T-cell (primary cell): ENCODE measurements around the gene ZNF786. TPM values are rescaled to one million over a fixed set of nuclear protein-coding genes. Genes with fewer than 3 reads are reported as not detected.

Source experiments
- ATAC-seq, 4 experiments: fragments of 200-7000 bp in 3 of 4; fragments of 150-1000 bp in 1 of 4; cut with Tn5 transposase; replicated peaks in 1 of 4; 1 replicate in 3 of 4; 2 replicates in 1 of 4; pipeline ENCODE4 v1.10.0; 2021; ENCODE audit warnings: moderate library complexity in 3 of 4, mild to moderate bottlenecking in 2 of 4, moderate number of reproducible peaks in 1 of 4
- CTCF ChIA-PET, 2 donors: fragments of 300-600 bp; sonication (Branson Sonifier 250); formaldehyde crosslinking; loops; one replicate each; lab custom pipeline; 2022; ENCODE audit warnings: antibody characterized with exemption in 2 of 2; lab: Charles Lee
- POLR2A ChIA-PET, 2 donors: fragments of 300-600 bp; sonication (Branson Sonifier 250); formaldehyde crosslinking; loops; one replicate each; lab custom pipeline; 2022; ENCODE audit warnings: antibody characterized with exemption in 2 of 2; lab: Charles Lee
- DNase-seq, 35 experiments: peaks; one replicate each; pipeline versions ENCODE4 v3.0.0 to v3.0.0-alpha.2; 2013 to 2023
- H3K27ac ChIP-seq: one replicate; pipeline ENCODE4 v1.5.1; 2013; ENCODE audit warnings: low read length
- H3K27me3 ChIP-seq, 2 experiments: replicated peaks in 1 of 2; 1 replicate in 1 of 2; 2 replicates in 1 of 2; pipeline versions ENCODE4 v1.6.1 to v1.7.0; 2013; ENCODE audit warnings: low read length in 1 of 2, mixed read lengths in 1 of 2; ENCODE audit not compliant: control insufficient read depth in 2 of 2, insufficient read depth in 2 of 2; ENCODE audit errors: extremely low read depth in 1 of 2
- H3K36me3 ChIP-seq, 2 donors: 1 replicate in 1 of 2; 2 replicates in 1 of 2; pipeline versions ENCODE4 v1.6.1 to v1.7.0; 2013; ENCODE audit warnings: low read length in 1 of 2; ENCODE audit not compliant: control insufficient read depth in 2 of 2, insufficient read depth in 1 of 2; ENCODE audit errors: extremely low read depth in 1 of 2
- H3K4me1 ChIP-seq, 2 experiments: 1 replicate in 1 of 2; 2 replicates in 1 of 2; pipeline versions ENCODE4 v1.6.1 to v1.7.0; 2013; ENCODE audit warnings: low read length in 2 of 2, mixed read lengths in 1 of 2; ENCODE audit not compliant: insufficient read depth in 2 of 2, control insufficient read depth in 1 of 2; ENCODE audit errors: extremely low read depth in 1 of 2
- H3K4me3 ChIP-seq, 2 donors: 1 replicate in 1 of 2; 2 replicates in 1 of 2; pipeline versions ENCODE4 v1.5.1 to v1.7.0; 2013; ENCODE audit warnings: mild to moderate bottlenecking in 2 of 2, low read length in 1 of 2, moderate library complexity in 1 of 2; ENCODE audit not compliant: control insufficient read depth in 1 of 2; ENCODE audit errors: extremely low read depth in 1 of 2
- H3K9me3 ChIP-seq: 2 replicates; pipeline ENCODE4 v1.7.0; 2013
- H3K27ac Mint-ChIP-seq, 2 donors: one replicate each; pipeline ENCODE4 v1.8.0; 2020 to 2021; ENCODE audit warnings: mild to moderate bottlenecking in 2 of 2, mixed read lengths in 2 of 2
- H3K27me3 Mint-ChIP-seq, 2 donors: one replicate each; pipeline ENCODE4 v1.8.0; 2021 to 2022; ENCODE audit warnings: mixed read lengths in 2 of 2
- H3K36me3 Mint-ChIP-seq: one replicate; pipeline ENCODE4 v1.8.0; 2021; ENCODE audit warnings: mixed read lengths
- H3K4me1 Mint-ChIP-seq, 3 donors: one replicate each; pipeline ENCODE4 v1.8.0; 2020 to 2022; ENCODE audit warnings: mixed read lengths in 3 of 3, mild to moderate bottlenecking in 1 of 3
- H3K4me3 Mint-ChIP-seq, 3 donors: one replicate each; pipeline ENCODE4 v1.8.0; 2020 to 2022; ENCODE audit warnings: mild to moderate bottlenecking in 3 of 3, mixed read lengths in 3 of 3, moderate library complexity in 3 of 3
- H3K9me3 Mint-ChIP-seq, 3 donors: one replicate each; pipeline ENCODE4 v1.8.0; 2020 to 2022; ENCODE audit warnings: mixed read lengths in 3 of 3
- WGBS: methylation state at CpG from one replicate; pipeline ENCODE4 v1.1.5; 2013; ENCODE audit warnings: missing lambda C conversion rate; ENCODE audit not compliant: insufficient coverage; 5-methylcytosine and 5-hydroxymethylcytosine counted together
- total RNA-seq, 35 experiments: library from RNA in 6 of 35; stranded (reverse) in 6 of 35; fragments of 120-200 nt in 1 of 35; gene quantifications; one replicate each; pipeline versions ENCODE4 v1.2.1 to v1.2.4 and lab custom pipeline; 2013 to 2026

ZNF786 gene
- total RNA-seq, 5 donors from 2014 or later (not counting 1 experiment from before 2014, with no cell fraction given), result 6.2 to 21.1 (median 18.8) TPM

DNA sequence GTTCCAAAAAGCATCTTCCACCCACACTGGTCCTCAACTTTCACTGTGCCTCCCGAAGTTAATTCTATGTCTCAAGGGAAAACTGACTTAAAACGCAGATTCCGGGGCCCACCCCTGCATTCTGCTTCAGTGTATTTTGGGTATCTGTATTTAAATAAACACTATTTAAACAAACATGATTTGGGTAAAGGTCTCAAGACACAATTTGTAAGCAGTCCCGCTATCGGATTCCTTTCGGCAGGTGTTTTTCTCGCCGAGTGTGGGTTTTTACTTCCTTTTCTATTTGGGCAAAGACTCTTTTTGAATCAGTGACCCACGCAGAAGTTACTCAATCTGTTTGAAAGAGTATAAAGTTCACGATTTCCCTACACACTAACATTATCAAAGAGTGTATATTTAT, 63.5 kb downstream of the ZNF786 start:
- CTCF ChIA-PET, result interaction anchor here (0.5 to 3.0 kb wide), 9 partner anchors 9 to 235 kb away, joined by 3 to 14 read pairs (median 4); partner anchors contain the start of gene ZNF783 (in 1 of the 2)
- no CpG with 5 or more reads among the region's 10 CpGs for WGBS
- DNase-seq (peak in 1 of 35 experiments; percentile 18), ATAC-seq (no peak)
- Histone ChIP-seq H3K4me1 (peaks cover 28 to 39% of the 10 kb centered on the region in 2 experiments), H3K27me3 (no peaks in the 10 kb centered on the region), H3K9me3 (no peaks in the 10 kb centered on the region), H3K27ac (peak overlapping the region; percentile 64), H3K4me3 (peak overlapping the region; percentile 83 to 85), H3K36me3 (peaks cover 0 to 3% of the 10 kb centered on the region in 2 donors)
- H3K27me3 Mint-ChIP-seq, result no peaks in the 10 kb centered on the region
- H3K4me1 Mint-ChIP-seq, result peaks cover 37 to 58% (median 52%) of the 10 kb centered on the region in 3 donors
- no peaks in the 10 kb centered on the region for H3K9me3 Mint-ChIP-seq
- H3K4me3 Mint-ChIP-seq, result peak overlapping the region; percentile 88 to 96 (median 91)
- POLR2A ChIA-PET, result interaction anchor here (0.5 to 1.1 kb wide), 5 partner anchors 20 to 518 kb away, joined by 3 to 6 read pairs (median 4); no protein-coding TSS in a partner anchor
- H3K27ac Mint-ChIP-seq, result peak overlapping the region; percentile 83 to 94
- H3K36me3 Mint-ChIP-seq, result peaks cover 15% of the 10 kb centered on the region

DNA sequence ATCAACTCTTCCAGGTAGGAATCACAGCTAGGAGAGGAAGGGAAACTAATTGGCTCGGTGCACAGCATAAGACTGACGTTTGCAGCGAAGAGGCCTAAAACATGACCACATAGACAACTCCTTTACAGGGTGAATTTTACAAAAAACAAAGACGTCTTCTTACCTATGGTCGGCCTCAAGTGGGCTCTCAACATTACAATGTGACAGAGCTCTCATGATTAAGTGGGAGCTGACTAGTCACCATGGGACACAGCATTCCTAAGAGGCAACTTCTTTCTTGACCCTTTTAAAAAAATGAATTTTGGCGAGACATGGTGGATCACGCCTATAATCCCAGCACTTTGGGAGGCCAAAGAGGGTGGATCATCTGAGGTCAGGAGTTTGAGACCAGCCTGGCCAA, 66.9 kb downstream of the ZNF786 start:
- 95% methylated on average over 3 of the region's 7 CpGs for WGBS

DNA sequence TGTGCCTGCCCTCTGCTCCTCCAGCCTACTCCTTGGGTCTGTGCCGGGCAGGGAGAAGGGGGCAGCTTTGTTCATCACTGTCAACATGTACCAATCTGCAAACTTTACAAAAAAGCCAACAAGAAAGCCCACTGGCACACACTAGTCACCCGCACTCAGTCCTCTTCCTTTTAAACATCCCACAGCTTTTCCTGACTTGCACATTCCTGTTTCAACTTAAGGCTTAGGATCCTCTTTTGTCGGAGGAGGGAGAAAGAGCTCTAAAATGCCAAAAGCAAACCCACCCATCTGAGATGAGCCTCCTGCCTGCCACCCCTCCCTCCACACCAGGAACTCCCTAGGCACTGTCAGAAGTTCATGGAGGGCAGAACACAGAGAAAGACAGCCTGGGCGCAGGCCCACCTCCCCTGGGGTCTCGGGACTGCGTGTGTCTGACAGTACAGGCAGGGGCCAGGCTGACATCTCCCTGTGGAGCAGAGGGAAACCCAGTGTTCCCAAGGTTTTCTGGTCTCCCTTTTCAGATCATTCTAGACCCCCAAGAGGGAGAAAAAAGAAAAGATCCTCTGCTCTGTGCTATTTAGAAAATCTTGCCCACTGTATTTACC, 67.7 kb downstream of the ZNF786 start:
- Mint-ChIP-seq H3K4me3 (no peak overlapping the region), H3K36me3 (peaks cover 32% of the 10 kb centered on the region)

More for the DNA sequence above, 66.9 kb downstream of the ZNF786 start:
- H3K4me3 Mint-ChIP-seq, result no peak overlapping the region
- H3K4me1 ChIP-seq, result peaks cover 31 to 32% of the 10 kb centered on the region in 2 experiments
- no peak for DNase-seq
- H3K27ac Mint-ChIP-seq, result peak overlapping the region in 1 of 2 donors; percentile 44
- H3K9me3 Mint-ChIP-seq, result no peaks in the 10 kb centered on the region
- ChIA-PET CTCF (interaction anchor here (0.7 to 1.9 kb wide), 3 partner anchors 42 to 47 kb away, joined by 3 to 4 read pairs (median 4); no protein-coding TSS in a partner anchor), POLR2A (no interaction called here)
- H3K36me3 ChIP-seq, result peaks cover 5 to 19% of the 10 kb centered on the region in 2 donors
- no peak for ATAC-seq
- no peak overlapping the region for H3K27ac ChIP-seq
- no peaks in the 10 kb centered on the region for H3K27me3 ChIP-seq
- H3K36me3 Mint-ChIP-seq, result peaks cover 32% of the 10 kb centered on the region
- H3K4me3 ChIP-seq, result no peak overlapping the region
- peaks cover 50 to 56% (median 56%) of the 10 kb centered on the region in 3 donors for H3K4me1 Mint-ChIP-seq
- no peaks in the 10 kb centered on the region for H3K27me3 Mint-ChIP-seq
- no peaks in the 10 kb centered on the region for H3K9me3 ChIP-seq

DNA sequence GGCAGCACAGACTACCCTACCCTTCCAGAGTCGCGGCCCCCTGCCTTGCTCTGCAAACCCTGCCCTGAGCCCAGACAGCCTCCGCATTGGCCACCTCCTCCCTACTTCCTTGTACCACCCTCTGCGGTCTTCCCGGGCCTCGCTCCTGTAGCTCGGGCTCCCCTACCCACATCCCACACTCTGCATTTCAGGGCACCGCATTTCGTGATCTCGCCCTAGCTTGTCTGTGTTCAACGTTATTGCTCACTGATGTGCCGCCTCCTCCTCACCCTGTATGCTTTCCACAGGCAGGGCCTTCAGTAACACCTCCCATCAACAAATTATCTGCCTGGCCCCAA, 68.8 kb downstream of the ZNF786 start:
- Histone ChIP-seq H3K36me3 (peaks cover 8 to 26% of the 10 kb centered on the region in 2 donors), H3K9me3 (no peaks in the 10 kb centered on the region), H3K4me3 (no peak overlapping the region), H3K27me3 (no peaks in the 10 kb centered on the region), H3K27ac (no peak overlapping the region), H3K4me1 (peaks cover 19 to 20% of the 10 kb centered on the region in 2 experiments)
- peaks cover 35% of the 10 kb centered on the region for H3K36me3 Mint-ChIP-seq
- CTCF ChIA-PET, result interaction anchor here (0.8 to 1.2 kb wide), 2 partner anchors 16 to 44 kb away, joined by 3 read pairs; no protein-coding TSS in a partner anchor
- peak overlapping the region in 1 of 2 donors; percentile 22 for H3K27ac Mint-ChIP-seq
- POLR2A ChIA-PET, result interaction anchor here in 1 of 2 donors (0.5 kb wide), 1 partner anchor 125 kb away, joined by 3 read pairs; no protein-coding TSS in a partner anchor
- no peaks in the 10 kb centered on the region for H3K9me3 Mint-ChIP-seq
- WGBS, result 78% methylated on average over 12 of the region's 12 CpGs
- DNase-seq (no peak), ATAC-seq (no peak)
- H3K27me3 Mint-ChIP-seq, result no peaks in the 10 kb centered on the region
- peaks cover 44 to 45% (median 44%) of the 10 kb centered on the region in 3 donors for H3K4me1 Mint-ChIP-seq
- H3K4me3 Mint-ChIP-seq, result no peak overlapping the region

More for the DNA sequence above, 67.7 kb downstream of the ZNF786 start:
- ATAC-seq (no peak), DNase-seq (no peak)
- Histone ChIP-seq H3K4me3 (no peak overlapping the region), H3K36me3 (peaks cover 8 to 19% of the 10 kb centered on the region in 2 donors), H3K9me3 (no peaks in the 10 kb centered on the region), H3K4me1 (peaks cover 31% of the 10 kb centered on the region in 2 experiments), H3K27me3 (no peaks in the 10 kb centered on the region), H3K27ac (no peak overlapping the region)
- ChIA-PET POLR2A (no interaction called here), CTCF (interaction anchor here (0.5 to 1.1 kb wide), 2 partner anchors 15 to 43 kb away, joined by 3 read pairs; no protein-coding TSS in a partner anchor)
- peaks cover 50 to 56% (median 55%) of the 10 kb centered on the region in 3 donors for H3K4me1 Mint-ChIP-seq
- WGBS, result 100% methylated on average over 3 of the region's 6 CpGs
- H3K9me3 Mint-ChIP-seq, result no peaks in the 10 kb centered on the region
- H3K27ac Mint-ChIP-seq, result peak overlapping the region; percentile 34 to 44
- H3K27me3 Mint-ChIP-seq, result no peaks in the 10 kb centered on the region

DNA sequence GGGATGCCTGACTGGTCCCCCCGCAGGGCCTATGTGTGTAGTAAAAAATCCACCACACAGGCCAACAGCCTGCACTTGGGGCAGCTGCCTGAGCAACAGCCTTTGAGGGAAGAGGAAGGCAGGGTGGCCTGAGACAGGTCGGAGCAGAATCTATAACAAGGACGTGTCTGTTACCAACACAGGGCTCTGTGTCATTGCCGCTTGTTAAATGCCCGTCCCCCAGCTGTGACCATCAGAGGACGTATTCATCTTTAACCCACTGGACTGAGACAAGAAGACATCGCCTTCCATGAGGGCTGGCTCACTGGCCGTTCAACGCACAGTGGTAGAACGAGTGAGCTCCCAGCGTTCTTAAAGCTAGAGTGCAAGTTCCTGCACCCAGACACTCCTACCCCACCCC, 70.0 kb downstream of the ZNF786 start:
- H3K27ac Mint-ChIP-seq, result no peak overlapping the region
- no peak overlapping the region for H3K4me3 ChIP-seq
- H3K36me3 ChIP-seq, result peaks cover 8 to 34% of the 10 kb centered on the region in 2 donors
- POLR2A ChIA-PET, result no interaction called here
- H3K4me1 ChIP-seq, result peaks cover 8 to 10% of the 10 kb centered on the region in 2 experiments
- H3K4me3 Mint-ChIP-seq, result no peak overlapping the region
- no peaks in the 10 kb centered on the region for H3K9me3 ChIP-seq
- CTCF ChIA-PET, result interaction anchor here in 1 of 2 donors (0.8 kb wide), 1 partner anchor 46 kb away, joined by 3 read pairs; no protein-coding TSS in a partner anchor
- DNase-seq, result no peak
- H3K9me3 Mint-ChIP-seq, result no peaks in the 10 kb centered on the region
- H3K27ac ChIP-seq, result no peak overlapping the region
- H3K27me3 ChIP-seq, result no peaks in the 10 kb centered on the region
- ATAC-seq, result no peak
- 92% methylated on average over 10 of the region's 11 CpGs for WGBS
- peaks cover 36% of the 10 kb centered on the region for H3K36me3 Mint-ChIP-seq
- H3K27me3 Mint-ChIP-seq, result no peaks in the 10 kb centered on the region
- peaks cover 32 to 33% (median 32%) of the 10 kb centered on the region in 3 donors for H3K4me1 Mint-ChIP-seq
